Caco-2 (cell line): ENCODE data around the gene ANKDD1B. TPM values are rescaled to one million over a fixed set of nuclear protein-coding genes. Genes with fewer than 3 reads are reported as not detected.

Experiments used
- BruUV-seq: library from RNA; stranded (reverse); fragments of 400-500 nt; replicated peaks from 2 replicates; lab custom pipeline; 2021; lab: Mats Ljungman, UMichigan
- CTCF ChIA-PET: fragments of 300-600 bp; sonication (Branson Sonifier 250); formaldehyde crosslinking; loops from one replicate; lab custom pipeline; 2022; ENCODE audit warnings: antibody characterized with exemption; lab: Charles Lee
- POLR2A ChIA-PET: fragments of 300-600 bp; sonication (Branson Sonifier 250); formaldehyde crosslinking; loops from one replicate; lab custom pipeline; 2022; ENCODE audit warnings: antibody characterized with exemption; lab: Charles Lee
- DNase-seq, 2 experiments: peaks; one replicate each; pipeline versions ENCODE4 v3.0.0 to v3.0.0-alpha.2; 2020 to 2022
- H3K27me3 ChIP-seq: replicated peaks from 2 replicates; pipeline ENCODE4 v1.6.0; 2011; ENCODE audit warnings: low read length; ENCODE audit not compliant: control insufficient read depth, insufficient read depth
- H3K36me3 ChIP-seq: 2 replicates; pipeline ENCODE4 v1.5.1; 2011; ENCODE audit warnings: low read length; ENCODE audit not compliant: control insufficient read depth, insufficient read depth
- H3K4me1 ChIP-seq: fragments of 250-450 bp; sonication (Bioruptor Pico); 2 replicates; pipeline ENCODE4 v1.5.1; 2020; ENCODE audit warnings: mild to moderate bottlenecking
- H3K4me3 ChIP-seq: 2 replicates; pipeline ENCODE4 v1.5.1; 2011; ENCODE audit warnings: low read depth, mild to moderate bottlenecking, control low read depth, low read length
- H3K9me3 ChIP-seq: fragments of 250-450 bp; sonication (Bioruptor Pico); 2 replicates; pipeline ENCODE4 v1.5.1; 2020; ENCODE audit warnings: mild to moderate bottlenecking, moderate library complexity
- H3K27ac Mint-ChIP-seq: one replicate; pipeline ENCODE4 v1.8.0; 2022; ENCODE audit warnings: mixed read lengths; ENCODE audit not compliant: unreplicated experiment
- H3K27me3 Mint-ChIP-seq: one replicate; pipeline ENCODE4 v1.8.0; 2022; ENCODE audit warnings: mixed read lengths; ENCODE audit not compliant: insufficient read depth, unreplicated experiment
- H3K36me3 Mint-ChIP-seq: one replicate; pipeline ENCODE4 v1.8.0; 2022; ENCODE audit warnings: mild to moderate bottlenecking, mixed read lengths; ENCODE audit not compliant: insufficient read depth, unreplicated experiment
- H3K4me1 Mint-ChIP-seq: one replicate; pipeline ENCODE4 v1.8.0; 2022; ENCODE audit warnings: low read depth, mixed read lengths; ENCODE audit not compliant: unreplicated experiment
- H3K4me3 Mint-ChIP-seq: one replicate; pipeline ENCODE4 v1.8.0; 2022; ENCODE audit warnings: mild to moderate bottlenecking, moderate library complexity, mixed read lengths; ENCODE audit not compliant: unreplicated experiment
- H3K9me3 Mint-ChIP-seq: one replicate; pipeline ENCODE4 v1.8.0; 2022; ENCODE audit warnings: mixed read lengths; ENCODE audit not compliant: unreplicated experiment
- CTCF ChIP-seq, 2 experiments: fragments of 200-600 bp in 1 of 2; IDR thresholded peaks; 1 replicate in 1 of 2; 2 replicates in 1 of 2; pipeline versions ENCODE4 v1.5.1 to v1.8.0; 2011 to 2022; ENCODE audit warnings: antibody characterized with exemption in 1 of 2, control low read depth in 1 of 2, inconsistent platforms in 1 of 2, low read depth in 1 of 2, low read length in 1 of 2, mild to moderate bottlenecking in 1 of 2, moderate library complexity in 1 of 2; ENCODE audit not compliant: insufficient read depth in 1 of 2, severe bottlenecking in 1 of 2, unreplicated experiment in 1 of 2
- intact Hi-C: fragments of 100-400 bp; cut with micrococcal nuclease; formaldehyde crosslinking; loops from one replicate; pipeline ENCODE4 v1.10.0; 2022; ENCODE audit not compliant: unreplicated experiment
- total RNA-seq: library from RNA; stranded (reverse); gene quantifications from 2 replicates; pipeline ENCODE4 v1.2.3, GENCODE V29; 2022

ANKDD1B gene
- total RNA-seq, 1 experiment from 2014 or later: 0.88 TPM

GRCh38 chr5:75712091-75712490, 100.8 kb downstream of the ANKDD1B start:
- H3K36me3 ChIP-seq: peaks cover 2% of the 10 kb centered on the region; the same call in 1 of the 2 replicates
- no peak overlapping the region for H3K27ac Mint-ChIP-seq
- BruUV-seq: no TSS peak
- no peak for DNase-seq
- H3K36me3 Mint-ChIP-seq: peaks cover 25% of the 10 kb centered on the region
- H3K4me3 ChIP-seq: no peak overlapping the region
- H3K4me3 Mint-ChIP-seq: no peak overlapping the region
- TF ChIP-seq CTCF (IDR thresholded peaks at IDR 0.05; ENCODE audit: insufficient read depth in 1 of 2, low read depth in 1 of 2, low read length in 1 of 2, severe bottlenecking in 1 of 2, unreplicated experiment in 1 of 2): no peak
- intact Hi-C loops: no loop called here
- H3K9me3 ChIP-seq: no peaks in the 10 kb centered on the region
- H3K27me3 ChIP-seq: no peaks in the 10 kb centered on the region
- POLR2A ChIA-PET: no interaction called here
- H3K4me1 Mint-ChIP-seq: peaks cover 23% of the 10 kb centered on the region
- H3K27me3 Mint-ChIP-seq: no peaks in the 10 kb centered on the region
- 0 out of 2 replicates have a peak, but pooled peaks cover 6% of the 10 kb centered on the region for H3K4me1 ChIP-seq
- no peaks in the 10 kb centered on the region for H3K9me3 Mint-ChIP-seq
- CTCF ChIA-PET: no interaction called here

GRCh38 chr5:75716715-75717081, 105.4 kb downstream of the ANKDD1B start:
- BruUV-seq: TSS peak; percentile 62
- H3K4me1 ChIP-seq: 0 out of 2 replicates have a peak, but pooled peaks cover 6% of the 10 kb centered on the region
- POLR2A ChIA-PET: interaction anchor here (0.5 to 1.4 kb wide), 2 partner anchors 48 to 380 kb away, joined by 3 to 4 read pairs; no protein-coding TSS in a partner anchor
- peak in 1 of 2 experiments; percentile 18 for DNase-seq
- intact Hi-C loops: loop anchor here (1.0 kb wide), 1 partner anchor 20 kb away; no protein-coding TSS in a partner anchor
- H3K4me3 Mint-ChIP-seq: peak overlapping the region; percentile 99
- H3K27ac Mint-ChIP-seq: peak overlapping the region; percentile 98
- H3K36me3 Mint-ChIP-seq: peaks cover 25% of the 10 kb centered on the region
- H3K4me3 ChIP-seq: peak overlapping the region; percentile 86
- peaks cover 23% of the 10 kb centered on the region for H3K4me1 Mint-ChIP-seq
- H3K9me3 ChIP-seq: no peaks in the 10 kb centered on the region
- no peaks in the 10 kb centered on the region for H3K9me3 Mint-ChIP-seq
- no peaks in the 10 kb centered on the region for H3K27me3 ChIP-seq
- TF ChIP-seq CTCF (IDR thresholded peaks at IDR 0.05; ENCODE audit: insufficient read depth in 1 of 2, low read depth in 1 of 2, low read length in 1 of 2, severe bottlenecking in 1 of 2, unreplicated experiment in 1 of 2): no peak
- no peaks in the 10 kb centered on the region for H3K36me3 ChIP-seq
- CTCF ChIA-PET: no interaction called here
- no peaks in the 10 kb centered on the region for H3K27me3 Mint-ChIP-seq

- Mint-ChIP-seq H3K36me3 (peaks cover 21% of the 10 kb centered on the region), H3K9me3 (no peaks in the 10 kb centered on the region), H3K4me1 (peaks cover 23% of the 10 kb centered on the region), H3K4me3 (peak within 1 kb of the TSS; percentile 99), H3K27me3 (no peaks in the 10 kb centered on the region), H3K27ac (peak within 1 kb of the TSS; percentile 98)
- peak; percentile 98 to 99 for DNase-seq
- Histone ChIP-seq H3K36me3 (no peaks in the 10 kb centered on the region), H3K4me3 (peak within 1 kb of the TSS; percentile 86), H3K4me1 (0 out of 2 replicates have a peak, but pooled peaks cover 6% of the 10 kb centered on the region), H3K9me3 (no peaks in the 10 kb centered on the region), H3K27me3 (no peaks in the 10 kb centered on the region)
- TF ChIP-seq CTCF (IDR thresholded peaks at IDR 0.05; ENCODE audit: insufficient read depth in 1 of 2, low read depth in 1 of 2, low read length in 1 of 2, severe bottlenecking in 1 of 2, unreplicated experiment in 1 of 2): no peak
- ChIA-PET POLR2A (interaction anchor here (0.7 to 1.4 kb wide), 4 partner anchors 10 to 380 kb away, joined by 3 to 5 read pairs (median 3); partner anchors contain the start of gene HMGCR), CTCF (interaction anchor here (0.6 to 0.8 kb wide), 2 partner anchors 34 to 459 kb away, joined by 3 read pairs; no protein-coding TSS in a partner anchor)
- intact Hi-C loops: loop anchor here (1.0 kb wide), 1 partner anchor 21 kb away; no protein-coding TSS in a partner anchor
- BruUV-seq: no TSS peak
Measured at GRCh38 chr5:75717082-75717922, 106.0 kb downstream of the ANKDD1B start, which contains the start of gene POC5. Gene POC5 (minus strand): TSS chr5:75717437. CDS start chr5:75712937, 4,500 bp downstream.
